ENCODE data around the gene IFI6.
A peak's percentile ranks its signal among the peaks of the same experiment; 100 is the strongest.

IFI6 gene

GRCh38 chr1:27672750-27673112 is 739 bp upstream of the IFI6 start:
- DNase-seq (ENCODE audit: low read depth): no peak

GRCh38 chr1:27669876-27670275 is 2.1 kb downstream of the IFI6 start:
- DNase-seq (ENCODE audit: low read depth): no peak

GRCh38 chr1:27668808-27669723 is 2.9 kb downstream of the IFI6 start:
- peak; percentile 83 for DNase-seq (ENCODE audit: low read depth)

- DNase-seq (ENCODE audit: low read depth): no peak
Measured at GRCh38 chr1:27668121-27668807, 3.7 kb downstream of the IFI6 start.

GRCh38 chr1:27666791-27667254 is 5.2 kb downstream of the IFI6 start:
- DNase-seq (ENCODE audit: low read depth): no peak

GRCh38 chr1:27666294-27666693 is 5.7 kb downstream of the IFI6 start:
- DNase-seq (ENCODE audit: low read depth): no peak

- DNase-seq (ENCODE audit: low read depth): no peak
Measured at GRCh38 chr1:27665016-27665651, 6.9 kb downstream of the IFI6 start.

- no peak for DNase-seq (ENCODE audit: low read depth)
Measured at GRCh38 chr1:27664291-27664690, 7.7 kb downstream of the IFI6 start.

GRCh38 chr1:27662707-27663393 is 9.1 kb downstream of the IFI6 start:
- peak; percentile 87 for DNase-seq (ENCODE audit: low read depth)

- DNase-seq (ENCODE audit: low read depth): no peak
Measured at GRCh38 chr1:27662261-27662660, 9.7 kb downstream of the IFI6 start.

- DNase-seq (ENCODE audit: low read depth): no peak
Measured at GRCh38 chr1:27661412-27662075, 10.4 kb downstream of the IFI6 start.

GRCh38 chr1:27660300-27660835 is 11.6 kb downstream of the IFI6 start:
- no peak for DNase-seq (ENCODE audit: low read depth)

GRCh38 chr1:27659497-27660299 is 12.3 kb downstream of the IFI6 start:
- DNase-seq (ENCODE audit: low read depth): peak; percentile 60

- no peak for DNase-seq (ENCODE audit: low read depth)
Measured at GRCh38 chr1:27658951-27659496, 13.0 kb downstream of the IFI6 start.

- DNase-seq (ENCODE audit: low read depth): no peak
Measured at GRCh38 chr1:27656157-27656893, 15.7 kb downstream of the IFI6 start.

GRCh38 chr1:27655151-27655937 is 16.6 kb downstream of the IFI6 start:
- DNase-seq (ENCODE audit: low read depth): no peak

- DNase-seq (ENCODE audit: low read depth): no peak
Measured at GRCh38 chr1:27652111-27652864, 19.7 kb downstream of the IFI6 start.
